ENCODE data around the gene MAGEH1.
"Not testable (repeated sequence)": the region's sequence is repeated elsewhere in the genome, so short reads cannot be mapped to it uniquely, and the experiment has no call there.

The MAGEH1 gene

GRCh38 chrX:55451990-55452832 is at the start of gene MAGEH1:
TSS of gene MAGEH1 (plus strand) at chrX:55452127. CDS start at chrX:55452375, 248 bp downstream.
- DNase-seq (ENCODE audit: insufficient read length, low spot score): peak; percentile 34
- FAIRE-seq: no peak

GRCh38 chrX:55427079-55427478 is 24.8 kb upstream of the MAGEH1 start:
- DNase-seq (ENCODE audit: insufficient read length, low spot score); FAIRE-seq: not testable (repeated sequence)

- not testable (repeated sequence) for FAIRE-seq; DNase-seq (ENCODE audit: insufficient read length, low spot score)
These were observed 8.5 kb upstream of the MAGEH1 start for GRCh38 chrX:55443468-55443867.

GRCh38 chrX:55450259-55450658 is 1.7 kb upstream of the MAGEH1 start:
- no peak for FAIRE-seq
- no peak for DNase-seq (ENCODE audit: insufficient read length, low spot score)

- FAIRE-seq (no peak), DNase-seq (ENCODE audit: insufficient read length, low spot score) (no peak)
These were observed 786 bp upstream of the MAGEH1 start for GRCh38 chrX:55451141-55451540.

GRCh38 chrX:55451626-55451989 is 319 bp upstream of the MAGEH1 start:
- FAIRE-seq: no peak
- DNase-seq (ENCODE audit: insufficient read length, low spot score): no peak

GRCh38 chrX:55452833-55453124 is 852 bp downstream of the MAGEH1 start:
- no peak for FAIRE-seq

GRCh38 chrX:55455708-55456107 is 3.8 kb downstream of the MAGEH1 start:
- FAIRE-seq: not testable (repeated sequence)

More at GRCh38 chrX:55452833-55453124, 852 bp downstream of the MAGEH1 start:
- peak; percentile 0 for DNase-seq (ENCODE audit: insufficient read length, low spot score)

GRCh38 chrX:55459426-55459825 is 7.5 kb downstream of the MAGEH1 start:
- DNase-seq (ENCODE audit: insufficient read length, low spot score); FAIRE-seq: not testable (repeated sequence)

More at GRCh38 chrX:55455708-55456107, 3.8 kb downstream of the MAGEH1 start:
- DNase-seq (ENCODE audit: insufficient read length, low spot score): not testable (repeated sequence)

GRCh38 chrX:55459926-55460325 is 8.0 kb downstream of the MAGEH1 start:
- FAIRE-seq; DNase-seq (ENCODE audit: insufficient read length, low spot score): not testable (repeated sequence)

- not testable (repeated sequence) for FAIRE-seq; DNase-seq (ENCODE audit: insufficient read length, low spot score)
These were observed 12.1 kb downstream of the MAGEH1 start for GRCh38 chrX:55464050-55464449.

GRCh38 chrX:55465108-55465507 is 13.2 kb downstream of the MAGEH1 start:
- not testable (repeated sequence) for FAIRE-seq; DNase-seq (ENCODE audit: insufficient read length, low spot score)

GRCh38 chrX:55465791-55466190 is 13.9 kb downstream of the MAGEH1 start:
- not testable (repeated sequence) for DNase-seq (ENCODE audit: insufficient read length, low spot score); FAIRE-seq

- FAIRE-seq; DNase-seq (ENCODE audit: insufficient read length, low spot score): not testable (repeated sequence)
These were observed 28.0 kb downstream of the MAGEH1 start for GRCh38 chrX:55479956-55480355.

GRCh38 chrX:55480390-55481062 is 28.6 kb downstream of the MAGEH1 start:
- DNase-seq (ENCODE audit: insufficient read length, low spot score): no peak
- FAIRE-seq: no peak

- no peak for FAIRE-seq
- DNase-seq (ENCODE audit: insufficient read length, low spot score): no peak
These were observed 33.0 kb downstream of the MAGEH1 start for GRCh38 chrX:55484948-55485347.

- DNase-seq (ENCODE audit: insufficient read length, low spot score): no peak
- FAIRE-seq: no peak
These were observed 34.8 kb downstream of the MAGEH1 start for GRCh38 chrX:55486736-55487135.

GRCh38 chrX:55487143-55487542 is 35.2 kb downstream of the MAGEH1 start:
- FAIRE-seq (no peak), DNase-seq (ENCODE audit: insufficient read length, low spot score) (no peak)

- no peak for DNase-seq (ENCODE audit: insufficient read length, low spot score)
- no peak for FAIRE-seq
These were observed 36.2 kb downstream of the MAGEH1 start for GRCh38 chrX:55488006-55488592.

GRCh38 chrX:55488593-55489313 is 36.8 kb downstream of the MAGEH1 start:
- DNase-seq (ENCODE audit: insufficient read length, low spot score) (no peak), FAIRE-seq (no peak)

All from HTR-8/SVneo (cell line).